Measurements from ENCODE around the gene DPY19L3. TPM values are rescaled to one million over a fixed set of nuclear protein-coding genes. Genes with fewer than 3 reads are reported as not detected.
"Not testable (repeated sequence)": the region's sequence is repeated elsewhere in the genome, so short reads cannot be mapped to it uniquely, and the experiment has no call there.

Gene DPY19L3
- total RNA-seq, 1 donor from 2014 or later: 14.0 TPM

DNA sequence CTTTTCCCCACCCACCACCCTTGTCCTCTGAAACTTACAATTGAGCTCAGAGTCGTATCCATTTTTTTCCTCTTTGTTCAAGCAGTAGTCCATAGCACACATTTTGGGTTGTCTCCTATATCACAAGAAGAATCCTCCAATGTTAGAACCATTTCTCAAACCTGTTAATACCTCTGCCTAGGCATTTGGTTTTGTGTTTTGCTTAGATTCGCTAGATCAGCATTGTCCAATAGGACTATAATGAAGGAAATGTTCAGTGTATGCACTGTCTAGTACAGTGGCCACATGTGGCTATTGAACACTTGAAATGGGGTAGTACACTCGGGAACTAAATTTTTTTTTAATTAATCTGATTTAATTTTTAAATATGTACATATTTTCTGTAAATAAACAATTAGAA, 12.6 kb downstream of the DPY19L3 start:
- DNase-seq (ENCODE audit: low read depth): no peak
- TF ChIP-seq, protein P1, sequence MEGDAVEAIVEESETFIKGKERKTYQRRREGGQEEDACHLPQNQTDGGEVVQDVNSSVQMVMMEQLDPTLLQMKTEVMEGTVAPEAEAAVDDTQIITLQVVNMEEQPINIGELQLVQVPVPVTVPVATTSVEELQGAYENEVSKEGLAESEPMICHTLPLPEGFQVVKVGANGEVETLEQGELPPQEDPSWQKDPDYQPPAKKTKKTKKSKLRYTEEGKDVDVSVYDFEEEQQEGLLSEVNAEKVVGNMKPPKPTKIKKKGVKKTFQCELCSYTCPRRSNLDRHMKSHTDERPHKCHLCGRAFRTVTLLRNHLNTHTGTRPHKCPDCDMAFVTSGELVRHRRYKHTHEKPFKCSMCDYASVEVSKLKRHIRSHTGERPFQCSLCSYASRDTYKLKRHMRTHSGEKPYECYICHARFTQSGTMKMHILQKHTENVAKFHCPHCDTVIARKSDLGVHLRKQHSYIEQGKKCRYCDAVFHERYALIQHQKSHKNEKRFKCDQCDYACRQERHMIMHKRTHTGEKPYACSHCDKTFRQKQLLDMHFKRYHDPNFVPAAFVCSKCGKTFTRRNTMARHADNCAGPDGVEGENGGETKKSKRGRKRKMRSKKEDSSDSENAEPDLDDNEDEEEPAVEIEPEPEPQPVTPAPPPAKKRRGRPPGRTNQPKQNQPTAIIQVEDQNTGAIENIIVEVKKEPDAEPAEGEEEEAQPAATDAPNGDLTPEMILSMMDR (conservative IDR thresholded peaks at IDR 0.05; ENCODE audit: low read depth, low read length): no peak
- H3K4me3 ChIP-seq (ENCODE audit: low read depth, low read length): no peak overlapping the region

DNA sequence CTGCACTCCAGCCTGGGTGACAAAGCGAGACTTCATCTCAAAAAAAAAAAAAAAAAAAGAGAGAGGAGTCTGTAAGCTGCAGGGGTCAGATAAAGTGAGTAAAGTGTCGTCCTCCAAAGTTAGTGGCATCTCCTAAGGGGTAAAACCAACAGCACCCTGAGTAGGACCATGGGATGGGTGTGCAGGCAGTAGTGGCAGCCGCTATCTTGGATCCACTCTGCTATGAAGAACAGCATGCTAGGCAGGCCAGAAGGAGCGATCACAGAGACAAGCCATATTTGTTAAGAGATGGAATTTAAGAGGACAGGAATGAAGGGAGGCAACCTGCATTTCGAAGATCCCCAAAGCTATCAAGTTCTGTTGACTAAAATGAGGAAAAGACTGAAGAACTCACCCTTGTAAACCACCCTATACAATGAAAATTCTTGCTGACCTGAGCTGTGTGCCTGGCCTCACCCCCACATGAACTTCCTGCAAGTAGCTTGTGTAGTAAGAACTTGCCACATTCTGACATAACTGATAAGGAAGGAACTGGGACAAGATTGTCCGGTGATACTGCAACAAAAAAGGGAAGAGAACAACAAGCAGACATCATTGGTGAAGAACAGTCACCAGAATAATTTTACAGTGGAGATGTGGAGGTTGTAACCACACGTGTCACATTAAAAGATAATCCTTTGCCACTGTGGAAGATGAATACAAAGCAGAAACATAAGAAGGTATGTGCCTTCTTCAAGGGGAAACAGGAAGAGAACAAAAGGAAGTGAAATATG, 16.2 kb downstream of the DPY19L3 start:
- H3K4me3 ChIP-seq (ENCODE audit: low read depth, low read length): no peak overlapping the region
- TF ChIP-seq, protein P1 (conservative IDR thresholded peaks at IDR 0.05; ENCODE audit: low read depth, low read length): no peak
- no peak for DNase-seq (ENCODE audit: low read depth)

DNA sequence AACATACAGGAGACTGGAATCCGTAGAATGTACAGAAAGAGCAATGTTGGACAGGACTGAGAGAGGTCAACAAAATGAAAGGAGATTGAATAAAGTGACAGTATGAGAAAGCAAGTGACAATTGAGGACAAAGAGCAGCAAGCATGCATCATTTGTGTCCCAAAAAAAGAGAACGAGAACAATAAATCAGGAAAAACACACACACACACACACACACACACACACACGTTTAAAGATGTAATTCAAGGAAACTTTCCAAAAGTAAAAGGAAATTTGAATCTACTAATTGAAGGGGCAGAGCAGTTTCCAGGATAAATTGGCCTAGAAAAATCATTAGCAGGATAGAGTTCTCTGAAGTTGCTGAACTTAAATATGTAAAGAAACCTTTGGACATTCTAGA, 16.9 kb downstream of the DPY19L3 start:
- no peak for DNase-seq (ENCODE audit: low read depth)
- TF ChIP-seq, protein P1 (conservative IDR thresholded peaks at IDR 0.05; ENCODE audit: low read depth, low read length): no peak
- H3K4me3 ChIP-seq (ENCODE audit: low read depth, low read length): no peak overlapping the region

DNA sequence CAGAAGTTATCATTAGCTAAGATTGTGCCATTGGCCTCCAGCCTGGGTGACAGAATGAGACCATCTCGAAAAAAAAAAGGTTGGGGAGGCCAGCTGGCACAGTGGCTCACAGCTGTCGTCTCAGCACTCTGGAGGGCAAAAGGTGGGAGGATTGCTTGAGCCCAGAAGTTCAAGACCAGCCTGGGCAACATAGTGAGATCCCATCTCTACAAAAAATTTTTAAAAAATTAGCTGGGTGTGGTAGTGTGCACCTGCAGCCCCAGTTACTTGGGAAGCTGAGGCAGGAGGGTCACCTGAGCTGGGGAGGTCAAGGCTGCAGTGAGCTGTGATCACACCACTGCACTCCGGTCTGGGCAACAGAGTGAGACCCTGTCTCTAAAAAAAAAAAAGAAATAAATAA, 18.4 kb downstream of the DPY19L3 start:
- not testable (repeated sequence) for H3K4me3 ChIP-seq (ENCODE audit: low read depth, low read length); DNase-seq (ENCODE audit: low read depth)

DNA sequence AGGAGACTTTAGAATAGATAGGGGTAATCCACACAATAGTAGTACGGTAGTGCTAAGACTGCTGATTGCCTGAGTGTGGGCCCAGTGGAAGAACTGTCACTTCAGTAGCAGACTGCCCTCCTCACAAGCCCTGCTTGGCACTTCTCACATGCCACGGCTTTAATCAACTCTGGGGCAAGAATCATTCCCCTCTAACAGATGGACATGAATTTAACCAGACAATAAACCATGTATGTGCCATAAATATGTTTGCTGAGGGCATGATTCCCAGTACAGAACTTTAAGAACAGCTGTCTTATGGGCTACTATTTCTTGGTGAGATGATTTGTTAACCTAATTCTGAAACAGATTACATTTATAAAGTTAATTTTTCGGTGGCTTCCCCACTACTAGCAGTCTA, 22.0 kb downstream of the DPY19L3 start:
- DNase-seq (ENCODE audit: low read depth): no peak
- TF ChIP-seq, protein P1 (conservative IDR thresholded peaks at IDR 0.05; ENCODE audit: low read depth, low read length): no peak
- no peak overlapping the region for H3K4me3 ChIP-seq (ENCODE audit: low read depth, low read length)

DNA sequence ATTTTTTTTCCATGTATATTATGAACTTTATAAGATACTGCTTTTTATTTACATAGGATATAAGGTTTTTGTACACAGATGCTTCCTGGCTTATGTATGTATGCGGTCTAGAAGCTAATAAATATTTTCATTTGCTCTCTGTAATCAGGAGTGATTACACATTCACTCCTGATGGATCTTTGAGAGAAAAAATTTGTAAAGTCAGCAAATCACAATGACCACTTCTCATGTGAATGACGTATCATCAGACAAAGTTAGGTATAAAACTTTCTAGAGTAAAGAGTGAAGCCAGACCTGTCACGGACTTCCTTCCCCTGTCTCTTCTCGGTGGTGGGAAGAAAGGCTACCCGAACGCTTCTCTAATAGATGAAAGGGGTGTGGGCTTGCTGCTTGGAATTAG, 31.1 kb downstream of the DPY19L3 start:
- H3K4me3 ChIP-seq (ENCODE audit: low read depth, low read length): no peak overlapping the region
- TF ChIP-seq, protein P1 (conservative IDR thresholded peaks at IDR 0.05; ENCODE audit: low read depth, low read length): no peak
- no peak for DNase-seq (ENCODE audit: low read depth)

DNA sequence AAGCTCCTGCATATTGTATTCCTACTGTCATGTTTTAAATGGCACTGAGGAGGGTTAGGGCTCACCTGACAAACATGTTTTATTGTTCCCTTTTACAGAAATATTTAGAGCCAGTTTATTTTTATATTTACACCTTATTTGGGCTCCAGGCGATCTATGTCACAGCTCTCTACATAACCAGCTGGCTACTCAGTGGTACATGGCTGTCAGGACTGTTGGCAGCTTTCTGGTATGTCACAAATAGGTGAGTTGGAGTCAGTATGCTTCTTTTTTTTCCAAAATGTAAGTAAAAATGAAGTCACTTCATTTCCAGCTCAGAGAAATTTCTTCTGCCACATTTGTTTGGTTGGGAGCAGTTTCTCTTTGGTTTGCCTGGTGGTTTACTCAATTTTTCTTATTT, 31.5 kb downstream of the DPY19L3 start:
- TF ChIP-seq, protein P1 (conservative IDR thresholded peaks at IDR 0.05; ENCODE audit: low read depth, low read length): no peak
- DNase-seq (ENCODE audit: low read depth): no peak
- no peak overlapping the region for H3K4me3 ChIP-seq (ENCODE audit: low read depth, low read length)
